ENCODE results near the gene ITPRIPL2.

The ITPRIPL2 gene

DNA sequence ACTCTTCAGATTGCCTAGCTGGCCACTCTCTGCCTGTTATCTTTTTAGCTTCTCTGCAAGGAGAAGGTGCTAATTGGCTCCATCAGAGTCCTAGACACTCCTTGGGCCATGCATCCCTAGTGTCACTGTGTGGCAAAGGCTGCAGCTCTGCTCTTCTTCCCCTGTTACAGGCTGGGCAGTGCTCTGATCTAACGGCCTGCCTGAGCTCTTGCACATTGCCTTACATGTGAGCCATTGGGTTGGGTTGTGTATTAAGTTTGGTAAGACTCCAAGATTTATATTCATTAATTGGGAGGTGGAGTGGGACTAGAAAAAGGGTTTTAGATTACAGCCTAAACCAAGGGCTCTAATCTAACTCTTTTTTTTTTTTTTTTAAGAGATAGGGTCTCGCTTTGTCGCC is 31.2 kb downstream of the ITPRIPL2 start:
- no peak for DNase-seq (ENCODE audit: extremely low spot score)
- no peak for TF ChIP-seq SUZ12 (IDR thresholded peaks at IDR 0.05)
- no peak for TF ChIP-seq FOXA1 (IDR thresholded peaks at IDR 0.05)
- no peak for TF ChIP-seq L3MBTL2 (conservative IDR thresholded peaks at IDR 0.05)
- no peak for TF ChIP-seq CTBP1 (IDR thresholded peaks at IDR 0.05; ENCODE audit: borderline replicate concordance)
- TF ChIP-seq SP1 (IDR thresholded peaks at IDR 0.05), result no peak
- TF ChIP-seq, protein P1, sequence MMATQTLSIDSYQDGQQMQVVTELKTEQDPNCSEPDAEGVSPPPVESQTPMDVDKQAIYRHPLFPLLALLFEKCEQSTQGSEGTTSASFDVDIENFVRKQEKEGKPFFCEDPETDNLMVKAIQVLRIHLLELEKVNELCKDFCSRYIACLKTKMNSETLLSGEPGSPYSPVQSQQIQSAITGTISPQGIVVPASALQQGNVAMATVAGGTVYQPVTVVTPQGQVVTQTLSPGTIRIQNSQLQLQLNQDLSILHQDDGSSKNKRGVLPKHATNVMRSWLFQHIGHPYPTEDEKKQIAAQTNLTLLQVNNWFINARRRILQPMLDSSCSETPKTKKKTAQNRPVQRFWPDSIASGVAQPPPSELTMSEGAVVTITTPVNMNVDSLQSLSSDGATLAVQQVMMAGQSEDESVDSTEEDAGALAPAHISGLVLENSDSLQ (IDR thresholded peaks at IDR 0.05), result no peak
- TF ChIP-seq LEF1 (IDR thresholded peaks at IDR 0.05; ENCODE audit: borderline replicate concordance), result no peak
- TF ChIP-seq FOXK2 (IDR thresholded peaks at IDR 0.05), result no peak
- TF ChIP-seq HDGF (IDR thresholded peaks at IDR 0.05; ENCODE audit: borderline replicate concordance), result no peak
- no peak for TF ChIP-seq TARDBP (IDR thresholded peaks at IDR 0.05)
- TF ChIP-seq ZNF384 (IDR thresholded peaks at IDR 0.05), result no peak
- TF ChIP-seq BHLHE40 (IDR thresholded peaks at IDR 0.05; ENCODE audit: borderline replicate concordance), result no peak
- ChIA-PET CTCF (interaction anchor here (0.6 to 1.3 kb wide), 2 partner anchors 35 to 43 kb away, joined by 3 to 4 read pairs; no protein-coding TSS in a partner anchor), POLR2A (interaction anchor here (0.7 to 1.4 kb wide), 3 partner anchors 14 to 343 kb away, joined by 3 to 5 read pairs (median 4); partner anchors contain the start of gene ARL6IP1)

DNA sequence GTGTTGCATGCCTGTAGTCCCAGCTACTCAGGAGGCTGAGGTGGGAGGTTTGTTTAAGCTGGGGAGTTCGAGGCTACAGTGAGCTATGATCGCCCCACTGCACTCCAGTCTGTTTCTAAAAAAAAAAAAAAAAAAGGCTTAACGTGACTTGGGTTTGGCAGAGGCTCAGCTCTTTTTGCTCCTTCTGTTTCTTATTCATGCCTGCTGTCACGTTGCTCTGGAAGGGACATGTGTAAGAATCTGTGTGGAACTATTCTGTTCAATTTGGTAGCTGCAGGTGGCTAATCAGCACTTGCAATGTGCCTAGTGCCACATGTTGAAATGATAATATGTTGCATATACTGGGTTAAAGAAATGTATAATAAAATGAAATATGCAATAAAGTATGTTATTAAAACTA is 33.4 kb downstream of the ITPRIPL2 start:
- POLR2A ChIA-PET, result no interaction called here
- CTCF ChIA-PET, result no interaction called here
- TF ChIP-seq FOXA1 (IDR thresholded peaks at IDR 0.05) (no peak), BHLHE40 (IDR thresholded peaks at IDR 0.05; ENCODE audit: borderline replicate concordance) (no peak), FOXM1 (IDR thresholded peaks at IDR 0.05; ENCODE audit: borderline replicate concordance) (no peak), ZNF384 (IDR thresholded peaks at IDR 0.05) (no peak), L3MBTL2 (conservative IDR thresholded peaks at IDR 0.05) (no peak), SP1 (IDR thresholded peaks at IDR 0.05) (no peak), ARNT (IDR thresholded peaks at IDR 0.05) (no peak), SUZ12 (IDR thresholded peaks at IDR 0.05) (no peak), NFRKB (IDR thresholded peaks at IDR 0.05) (no peak), TARDBP (IDR thresholded peaks at IDR 0.05) (no peak), HDGF (IDR thresholded peaks at IDR 0.05; ENCODE audit: borderline replicate concordance) (no peak), FOXK2 (IDR thresholded peaks at IDR 0.05) (no peak)
- TF ChIP-seq, protein P1 (IDR thresholded peaks at IDR 0.05), result no peak
- no peak for DNase-seq (ENCODE audit: extremely low spot score)

DNA sequence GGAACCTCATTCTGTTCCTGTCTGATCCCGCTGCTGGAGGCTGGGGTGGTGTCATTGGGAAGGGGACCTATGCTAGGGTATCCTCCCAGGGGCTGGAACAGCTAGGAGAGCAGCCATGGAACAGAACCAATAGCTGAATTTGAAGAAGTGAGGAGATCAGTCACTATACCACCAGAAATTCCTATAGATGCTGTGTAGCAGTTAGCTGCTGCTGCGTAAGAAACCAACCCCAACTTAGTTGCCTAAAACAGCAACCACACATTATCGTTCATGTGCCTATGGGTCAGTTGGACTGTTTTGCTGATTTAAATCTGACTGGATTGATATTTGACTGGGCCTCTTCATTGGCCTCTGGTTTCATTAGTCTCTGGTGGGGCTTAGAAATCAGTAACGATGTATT is 33.9 kb downstream of the ITPRIPL2 start:
- CTCF ChIA-PET, result no interaction called here

DNA sequence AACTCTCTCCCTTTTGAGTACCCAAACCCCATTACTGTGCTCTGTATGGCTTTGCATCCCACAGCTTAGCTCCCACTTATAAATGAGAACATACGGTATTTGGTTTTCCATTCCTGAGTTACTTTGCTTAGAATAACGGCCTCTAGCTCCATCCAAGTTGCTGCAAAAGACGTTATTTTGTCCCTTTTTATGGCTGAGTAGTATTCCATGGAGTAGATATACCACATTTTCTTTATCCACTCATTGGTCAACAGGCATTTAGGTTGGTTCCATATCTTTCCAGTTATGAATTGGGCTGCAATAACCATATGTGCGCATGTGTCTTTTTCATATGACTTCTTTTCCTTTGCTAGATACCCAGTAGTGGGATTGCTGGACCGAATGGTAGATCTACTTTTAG is 34.4 kb downstream of the ITPRIPL2 start:
- ChIA-PET CTCF (no interaction called here), POLR2A (no interaction called here)
- no peak for TF ChIP-seq ARNT (IDR thresholded peaks at IDR 0.05)
- no peak for TF ChIP-seq FOXK2 (IDR thresholded peaks at IDR 0.05)
- TF ChIP-seq FOXM1 (IDR thresholded peaks at IDR 0.05; ENCODE audit: borderline replicate concordance), result no peak
- no peak for TF ChIP-seq FOXA1 (IDR thresholded peaks at IDR 0.05)
- TF ChIP-seq BHLHE40 (IDR thresholded peaks at IDR 0.05; ENCODE audit: borderline replicate concordance), result no peak
- TF ChIP-seq NFRKB (IDR thresholded peaks at IDR 0.05), result no peak
- TF ChIP-seq SP1 (IDR thresholded peaks at IDR 0.05), result no peak
- no peak for TF ChIP-seq L3MBTL2 (conservative IDR thresholded peaks at IDR 0.05)
- TF ChIP-seq TARDBP (IDR thresholded peaks at IDR 0.05), result no peak
- no peak for TF ChIP-seq SUZ12 (IDR thresholded peaks at IDR 0.05)
- no peak for TF ChIP-seq ELF4 (IDR thresholded peaks at IDR 0.05)
- no peak for TF ChIP-seq HDGF (IDR thresholded peaks at IDR 0.05; ENCODE audit: borderline replicate concordance)
- TF ChIP-seq ZNF384 (IDR thresholded peaks at IDR 0.05), result no peak
- TF ChIP-seq CTBP1 (IDR thresholded peaks at IDR 0.05; ENCODE audit: borderline replicate concordance), result no peak
- TF ChIP-seq, protein P1 (IDR thresholded peaks at IDR 0.05), result no peak
- no peak for TF ChIP-seq LEF1 (IDR thresholded peaks at IDR 0.05; ENCODE audit: borderline replicate concordance)
- no peak for DNase-seq (ENCODE audit: extremely low spot score)

More for the DNA sequence above, 33.9 kb downstream of the ITPRIPL2 start:
- no peak for DNase-seq (ENCODE audit: extremely low spot score)
- TF ChIP-seq BHLHE40 (IDR thresholded peaks at IDR 0.05; ENCODE audit: borderline replicate concordance) (no peak), LEF1 (IDR thresholded peaks at IDR 0.05; ENCODE audit: borderline replicate concordance) (no peak), L3MBTL2 (conservative IDR thresholded peaks at IDR 0.05) (no peak), SP1 (IDR thresholded peaks at IDR 0.05) (no peak), ZNF384 (IDR thresholded peaks at IDR 0.05) (no peak), CTBP1 (IDR thresholded peaks at IDR 0.05; ENCODE audit: borderline replicate concordance) (no peak), HDGF (IDR thresholded peaks at IDR 0.05; ENCODE audit: borderline replicate concordance) (no peak), ELF4 (IDR thresholded peaks at IDR 0.05) (no peak), SUZ12 (IDR thresholded peaks at IDR 0.05) (no peak), FOXK2 (IDR thresholded peaks at IDR 0.05) (no peak), NFRKB (IDR thresholded peaks at IDR 0.05) (no peak), FOXM1 (IDR thresholded peaks at IDR 0.05; ENCODE audit: borderline replicate concordance) (no peak)
- TF ChIP-seq, protein P1 (IDR thresholded peaks at IDR 0.05), result no peak
- POLR2A ChIA-PET, result no interaction called here

DNA sequence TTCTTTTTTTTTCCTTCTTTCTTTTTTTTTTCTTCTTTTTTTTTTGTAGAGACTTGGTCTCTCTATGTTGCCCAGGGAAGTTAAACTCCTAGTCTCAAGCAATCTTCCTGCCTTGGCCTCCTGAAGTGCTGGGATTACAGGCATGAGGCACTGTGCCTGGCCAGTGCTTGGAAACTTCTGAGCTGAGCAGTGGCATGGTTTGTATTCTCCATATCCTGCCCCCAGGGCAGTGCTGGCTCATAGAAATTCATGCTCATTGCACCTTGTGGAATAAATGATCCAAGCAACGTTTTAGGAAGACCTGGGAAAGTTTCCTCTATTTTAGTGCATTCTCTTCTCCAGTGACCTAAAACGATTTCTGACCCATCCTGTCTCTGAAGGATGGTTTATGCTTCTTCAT is 37.5 kb downstream of the ITPRIPL2 start:
- POLR2A ChIA-PET, result no interaction called here
- TF ChIP-seq ZNF384 (IDR thresholded peaks at IDR 0.05) (no peak), L3MBTL2 (conservative IDR thresholded peaks at IDR 0.05) (no peak), FOXA1 (IDR thresholded peaks at IDR 0.05) (no peak), LEF1 (IDR thresholded peaks at IDR 0.05; ENCODE audit: borderline replicate concordance) (no peak), ELF4 (IDR thresholded peaks at IDR 0.05) (no peak), NFRKB (IDR thresholded peaks at IDR 0.05) (no peak), SP1 (IDR thresholded peaks at IDR 0.05) (no peak), FOXK2 (IDR thresholded peaks at IDR 0.05) (no peak), BHLHE40 (IDR thresholded peaks at IDR 0.05; ENCODE audit: borderline replicate concordance) (no peak), SUZ12 (IDR thresholded peaks at IDR 0.05) (no peak), CTBP1 (IDR thresholded peaks at IDR 0.05; ENCODE audit: borderline replicate concordance) (no peak), HDGF (IDR thresholded peaks at IDR 0.05; ENCODE audit: borderline replicate concordance) (no peak), TARDBP (IDR thresholded peaks at IDR 0.05) (no peak), ARNT (IDR thresholded peaks at IDR 0.05) (no peak), FOXM1 (IDR thresholded peaks at IDR 0.05; ENCODE audit: borderline replicate concordance) (no peak)
- TF ChIP-seq, protein P1 (IDR thresholded peaks at IDR 0.05), result no peak
- CTCF ChIA-PET, result no interaction called here
- DNase-seq (ENCODE audit: extremely low spot score), result no peak
